ENCODE results near the gene LRMDA. TPM values are rescaled to one million over a fixed set of nuclear protein-coding genes. Genes with fewer than 3 reads are reported as not detected.

The LRMDA gene
- total RNA-seq, 1 donor from 2014 or later: 29.9 TPM

GRCh38 chr10:75433216-75433615 lies 1.8 kb downstream of the LRMDA start:
- Histone ChIP-seq H3K27ac (no peak overlapping the region), H3K27me3 (ENCODE audit: low read depth) (no peaks in the 10 kb centered on the region), H3K9me3 (no peaks in the 10 kb centered on the region), H3K4me3 (no peak overlapping the region), H3K4me1 (peaks cover 40% of the 10 kb centered on the region), H3K36me3 (peaks cover 4% of the 10 kb centered on the region)
- ATAC-seq: no peak
- no peak for TF ChIP-seq CTCF (IDR thresholded peaks at IDR 0.05)
- DNase-seq: no peak
- intact Hi-C loops (cut with DNase I): no loop called here

- Histone ChIP-seq H3K27me3 (ENCODE audit: low read depth) (no peaks in the 10 kb centered on the region), H3K36me3 (peaks cover 13% of the 10 kb centered on the region), H3K4me3 (no peak overlapping the region), H3K9me3 (no peaks in the 10 kb centered on the region), H3K4me1 (peaks cover 29% of the 10 kb centered on the region), H3K27ac (no peak overlapping the region)
- intact Hi-C loops (cut with DNase I): no loop called here
- DNase-seq (no peak), ATAC-seq (no peak)
- TF ChIP-seq CTCF (IDR thresholded peaks at IDR 0.05): no peak
Measured at GRCh38 chr10:75434291-75434690, 2.9 kb downstream of the LRMDA start.

- intact Hi-C loops (cut with DNase I): no loop called here
- Histone ChIP-seq H3K9me3 (no peaks in the 10 kb centered on the region), H3K27me3 (ENCODE audit: low read depth) (no peaks in the 10 kb centered on the region), H3K4me1 (peaks cover 19% of the 10 kb centered on the region), H3K4me3 (no peak overlapping the region), H3K36me3 (peaks cover 13% of the 10 kb centered on the region), H3K27ac (no peak overlapping the region)
- no peak for ATAC-seq
- DNase-seq: no peak
- TF ChIP-seq CTCF (IDR thresholded peaks at IDR 0.05): no peak
Measured at GRCh38 chr10:75435291-75435690, 3.9 kb downstream of the LRMDA start.

GRCh38 chr10:75436896-75437295 lies 5.5 kb downstream of the LRMDA start:
- DNase-seq (no peak), ATAC-seq (no peak)
- Histone ChIP-seq H3K36me3 (peaks cover 13% of the 10 kb centered on the region), H3K4me3 (no peak overlapping the region), H3K27ac (no peak overlapping the region), H3K9me3 (no peaks in the 10 kb centered on the region), H3K4me1 (peaks cover 8% of the 10 kb centered on the region), H3K27me3 (ENCODE audit: low read depth) (no peaks in the 10 kb centered on the region)
- intact Hi-C loops (cut with DNase I): no loop called here
- no peak for TF ChIP-seq CTCF (IDR thresholded peaks at IDR 0.05)

- H3K4me3 ChIP-seq: no peak overlapping the region
- H3K36me3 ChIP-seq: peaks cover 13% of the 10 kb centered on the region
- TF ChIP-seq CTCF (IDR thresholded peaks at IDR 0.05): no peak
- H3K27ac ChIP-seq: no peak overlapping the region
- H3K4me1 ChIP-seq: no peaks in the 10 kb centered on the region
- intact Hi-C loops (cut with DNase I): no loop called here
- ATAC-seq (no peak), DNase-seq (no peak)
- no peaks in the 10 kb centered on the region for H3K27me3 ChIP-seq (ENCODE audit: low read depth)
- no peaks in the 10 kb centered on the region for H3K9me3 ChIP-seq
Measured at GRCh38 chr10:75437693-75438092, 6.3 kb downstream of the LRMDA start.

GRCh38 chr10:75438275-75438674 lies 6.9 kb downstream of the LRMDA start:
- TF ChIP-seq CTCF (IDR thresholded peaks at IDR 0.05): no peak
- Histone ChIP-seq H3K4me1 (no peaks in the 10 kb centered on the region), H3K4me3 (no peak overlapping the region), H3K27ac (no peak overlapping the region), H3K9me3 (peaks cover 4% of the 10 kb centered on the region), H3K27me3 (ENCODE audit: low read depth) (no peaks in the 10 kb centered on the region), H3K36me3 (peaks cover 13% of the 10 kb centered on the region)
- no peak for DNase-seq
- intact Hi-C loops (cut with DNase I): no loop called here
- ATAC-seq: no peak
